HUES64 (cell line): Measurements from ENCODE around the gene TMEM132C.
"Not testable (repeated sequence)": the region's sequence is repeated elsewhere in the genome, so short reads cannot be mapped to it uniquely, and the experiment has no call there.

Experiments used
- H3K27ac ChIP-seq: 2 replicates; pipeline ENCODE4 v1.7.0; 2013; ENCODE audit warnings: low read depth, low read length, inconsistent platforms
- H3K27me3 ChIP-seq: 2 replicates; pipeline ENCODE4 v1.6.1; 2013; ENCODE audit warnings: mild to moderate bottlenecking, low read length; ENCODE audit not compliant: insufficient read depth
- H3K36me3 ChIP-seq: 2 replicates; pipeline ENCODE4 v1.6.1; 2013; ENCODE audit warnings: mild to moderate bottlenecking, low read length; ENCODE audit not compliant: insufficient read depth
- H3K4me1 ChIP-seq: 2 replicates; pipeline ENCODE4 v1.6.1; 2013; ENCODE audit warnings: mild to moderate bottlenecking, low read length, moderate library complexity; ENCODE audit not compliant: insufficient read depth
- H3K4me3 ChIP-seq: 2 replicates; pipeline ENCODE4 v1.5.1; 2013; ENCODE audit warnings: mild to moderate bottlenecking, low read length, moderate library complexity
- H3K9ac ChIP-seq: 2 replicates; pipeline ENCODE4 v1.6.1; 2013; ENCODE audit warnings: mild to moderate bottlenecking, low read depth, low read length
- H3K9me3 ChIP-seq: 2 replicates; pipeline ENCODE4 v1.6.1; 2013; ENCODE audit warnings: low read depth, low read length; ENCODE audit not compliant: insufficient read depth
- WGBS: fragments of 150-250, 120-280 bp; methylation state at CpG from one replicate; pipeline ENCODE4 v1.1.7; 2013; ENCODE audit warnings: missing lambda C conversion rate; 5-methylcytosine and 5-hydroxymethylcytosine counted together

TMEM132C gene

DNA sequence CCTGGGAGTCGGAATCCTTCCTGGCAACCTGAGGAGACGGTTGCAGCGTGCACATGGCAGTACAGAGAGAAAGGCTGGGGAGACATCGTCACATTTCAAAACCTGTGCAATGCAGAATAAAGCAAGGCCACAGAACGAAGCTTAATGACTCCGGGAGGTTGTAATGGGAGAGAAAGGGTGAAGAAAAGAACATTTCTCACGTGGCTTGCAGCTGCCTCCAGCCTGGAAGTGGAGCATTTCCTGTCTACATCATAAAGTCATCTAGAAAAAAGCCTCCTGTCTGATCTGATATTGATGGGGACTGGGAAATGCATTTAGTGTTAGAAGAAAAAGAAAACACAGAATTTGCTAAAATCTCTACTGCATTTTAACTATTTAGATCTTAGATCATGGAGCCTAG, 209.3 kb downstream of the TMEM132C start:
- H3K27me3 ChIP-seq = no peaks in the 10 kb centered on the region

GRCh38 chr12:128483526-128484255, 216.7 kb downstream of the TMEM132C start:
- no peak overlapping the region for H3K9ac ChIP-seq
- H3K27me3 ChIP-seq = no peaks in the 10 kb centered on the region; the same call in 1 of the 2 replicates
- no peaks in the 10 kb centered on the region for H3K36me3 ChIP-seq
- H3K27ac ChIP-seq = no peak overlapping the region
- WGBS = 94% methylated on average over 6 of the region's 9 CpGs
- no peak overlapping the region for H3K4me3 ChIP-seq
- H3K9me3 ChIP-seq = no peaks in the 10 kb centered on the region
- H3K4me1 ChIP-seq = no peaks in the 10 kb centered on the region

More for the DNA sequence above, 209.3 kb downstream of the TMEM132C start:
- no peak overlapping the region for H3K4me3 ChIP-seq
- WGBS = 83% methylated on average over 7 of the region's 7 CpGs
- H3K36me3 ChIP-seq = no peaks in the 10 kb centered on the region
- H3K9ac ChIP-seq = no peak overlapping the region
- H3K27ac ChIP-seq = no peak overlapping the region
- H3K4me1 ChIP-seq = peaks cover 6% of the 10 kb centered on the region
- H3K9me3 ChIP-seq = no peaks in the 10 kb centered on the region

DNA sequence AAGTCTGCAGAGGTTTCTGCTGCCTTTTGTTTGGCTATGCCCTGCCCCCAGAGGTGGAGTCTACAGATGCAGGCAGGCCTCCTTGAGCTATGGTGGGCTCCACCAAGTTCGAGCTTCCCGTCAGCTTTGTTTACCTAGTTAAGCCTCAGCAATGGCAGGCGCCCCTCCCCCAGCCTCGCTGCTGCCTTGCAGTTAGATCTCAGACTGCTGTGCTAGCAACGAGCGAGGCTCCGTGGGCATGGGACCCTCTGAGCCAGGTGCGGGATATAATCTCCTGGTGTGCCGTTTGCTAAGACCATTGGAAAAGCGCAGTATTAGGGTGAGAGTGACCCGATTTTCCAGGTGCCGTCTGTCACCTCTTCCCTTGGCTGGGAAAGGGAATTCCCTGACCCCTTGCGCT, 230.4 kb downstream of the TMEM132C start:
- H3K9me3 ChIP-seq = peaks cover 15% of the 10 kb centered on the region; the same call in 1 of the 2 replicates
- H3K9ac ChIP-seq, H3K4me3 ChIP-seq, H3K36me3 ChIP-seq, H3K4me1 ChIP-seq, H3K27me3 ChIP-seq, H3K27ac ChIP-seq: not testable (repeated sequence)
- WGBS = 97% methylated on average over 13 of the region's 13 CpGs

- H3K9me3 ChIP-seq = 0 out of 2 replicates have a peak, but pooled peaks cover 5% of the 10 kb centered on the region
- H3K36me3 ChIP-seq = no peaks in the 10 kb centered on the region
- peaks cover 11% of the 10 kb centered on the region for H3K4me1 ChIP-seq
- H3K27me3 ChIP-seq = no peaks in the 10 kb centered on the region
- H3K27ac ChIP-seq = no peak overlapping the region
- H3K9ac ChIP-seq = no peak overlapping the region
- WGBS = 93% methylated on average over 7 of the region's 7 CpGs
- H3K4me3 ChIP-seq = no peak overlapping the region
Measured at GRCh38 chr12:128507470-128507869, 240.5 kb downstream of the TMEM132C start.

- H3K4me3 ChIP-seq = no peak overlapping the region
- H3K36me3 ChIP-seq = no peaks in the 10 kb centered on the region
- H3K4me1 ChIP-seq = peaks cover 13% of the 10 kb centered on the region
- H3K27me3 ChIP-seq = no peaks in the 10 kb centered on the region
- WGBS = 63% methylated on average over 4 of the region's 4 CpGs
- no peak overlapping the region for H3K27ac ChIP-seq
- 0 out of 2 replicates have a peak, but pooled peaks cover 5% of the 10 kb centered on the region for H3K9me3 ChIP-seq
- no peak overlapping the region for H3K9ac ChIP-seq
Measured at GRCh38 chr12:128509170-128509569, 242.2 kb downstream of the TMEM132C start.

- H3K4me1 ChIP-seq = peaks cover 15% of the 10 kb centered on the region
- H3K27ac ChIP-seq = no peak overlapping the region
- no peaks in the 10 kb centered on the region for H3K9me3 ChIP-seq
- WGBS = 93% methylated on average over 8 of the region's 8 CpGs
- no peak overlapping the region for H3K4me3 ChIP-seq
- no peak overlapping the region for H3K9ac ChIP-seq
- H3K27me3 ChIP-seq = no peaks in the 10 kb centered on the region
- no peaks in the 10 kb centered on the region for H3K36me3 ChIP-seq
Measured at GRCh38 chr12:128510511-128510910, 243.5 kb downstream of the TMEM132C start.

DNA sequence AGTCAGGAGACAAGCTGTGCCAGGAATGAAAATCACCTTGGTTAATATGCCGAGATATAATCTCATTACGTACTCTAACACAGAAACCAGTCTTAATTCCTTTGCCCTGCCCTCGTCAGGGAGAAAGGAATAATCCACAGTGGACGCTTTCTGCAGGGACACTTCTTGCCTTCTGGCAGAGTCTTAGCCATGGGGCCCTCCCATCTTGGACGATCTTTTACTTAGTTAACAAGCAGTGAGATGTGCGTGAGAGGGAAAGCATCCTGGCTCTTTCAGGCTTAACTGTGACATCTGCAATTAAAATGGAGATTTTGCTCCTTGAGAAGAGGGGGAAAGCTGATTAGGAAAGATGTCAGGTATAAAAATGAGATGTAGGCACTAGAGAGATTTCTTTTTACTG, 246.4 kb downstream of the TMEM132C start:
- Histone ChIP-seq H3K9ac (no peak overlapping the region), H3K4me3 (no peak overlapping the region), H3K36me3 (no peaks in the 10 kb centered on the region), H3K4me1 (peaks cover 14% of the 10 kb centered on the region), H3K27ac (no peak overlapping the region), H3K27me3 (no peaks in the 10 kb centered on the region), H3K9me3 (no peaks in the 10 kb centered on the region)
- WGBS = 70% methylated on average over 6 of the region's 6 CpGs

GRCh38 chr12:128513831-128514230, 246.9 kb downstream of the TMEM132C start:
- 81% methylated on average over 5 of the region's 6 CpGs for WGBS

DNA sequence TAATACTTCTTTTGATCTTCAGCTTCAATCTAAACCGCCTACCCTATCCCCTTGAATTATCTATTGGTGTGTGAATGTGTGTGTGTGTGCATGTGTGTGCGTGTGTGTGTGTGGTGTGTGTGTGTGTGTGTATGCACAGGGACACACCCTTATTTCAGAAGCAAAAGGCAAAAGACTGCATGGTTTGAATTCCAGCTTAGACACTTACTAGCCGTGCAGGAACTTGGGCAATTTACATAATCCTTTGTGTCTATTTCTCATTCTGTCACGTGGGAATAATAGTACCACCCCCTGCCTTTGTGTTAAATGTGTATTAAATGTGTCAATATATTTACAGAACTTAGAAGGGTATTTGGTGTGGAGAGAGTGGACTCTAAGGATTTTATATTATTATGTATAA, 251.7 kb downstream of the TMEM132C start:
- Histone ChIP-seq H3K36me3 (no peaks in the 10 kb centered on the region), H3K9ac (no peak overlapping the region), H3K9me3 (peaks cover 9% of the 10 kb centered on the region; the same call in 1 of the 2 replicates), H3K27ac (no peak overlapping the region), H3K4me1 (peaks cover 4% of the 10 kb centered on the region; the same call in 1 of the 2 replicates), H3K4me3 (no peak overlapping the region), H3K27me3 (no peaks in the 10 kb centered on the region)
- WGBS = 88% methylated on average over 2 of the region's 4 CpGs

More at GRCh38 chr12:128513831-128514230, 246.9 kb downstream of the TMEM132C start:
- peaks cover 10% of the 10 kb centered on the region for H3K4me1 ChIP-seq
- H3K27ac ChIP-seq = no peak overlapping the region
- H3K27me3 ChIP-seq = no peaks in the 10 kb centered on the region
- no peak overlapping the region for H3K4me3 ChIP-seq
- H3K36me3 ChIP-seq = no peaks in the 10 kb centered on the region
- H3K9me3 ChIP-seq = no peaks in the 10 kb centered on the region
- H3K9ac ChIP-seq = no peak overlapping the region

GRCh38 chr12:128519426-128519825, 252.5 kb downstream of the TMEM132C start:
- H3K4me3 ChIP-seq = no peak overlapping the region
- no peaks in the 10 kb centered on the region for H3K36me3 ChIP-seq
- H3K4me1 ChIP-seq = no peaks in the 10 kb centered on the region
- peaks cover 9% of the 10 kb centered on the region; the same call in 1 of the 2 replicates for H3K9me3 ChIP-seq
- H3K27me3 ChIP-seq = no peaks in the 10 kb centered on the region
- 89% methylated on average over 3 of the region's 3 CpGs for WGBS
- no peak overlapping the region for H3K9ac ChIP-seq
- no peak overlapping the region for H3K27ac ChIP-seq

DNA sequence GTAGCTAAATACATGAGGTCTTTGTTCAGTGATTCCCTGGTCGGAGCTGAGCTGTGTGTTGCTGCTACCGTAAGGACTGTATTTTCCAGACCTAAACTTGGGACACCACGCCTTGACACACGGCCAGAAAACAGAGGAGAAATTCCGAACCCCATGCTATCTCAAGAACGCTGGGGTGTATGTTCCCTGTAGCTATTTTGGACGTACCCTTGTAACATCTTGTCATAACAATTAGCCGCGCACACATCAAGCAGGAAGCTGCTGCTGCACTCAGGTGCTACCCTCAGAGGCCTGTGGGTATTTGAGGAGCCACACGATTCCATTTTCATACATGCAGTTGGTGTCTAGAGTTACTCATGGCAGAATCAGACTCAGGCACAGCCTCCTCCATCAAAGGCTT, 255.0 kb downstream of the TMEM132C start:
- H3K9me3 ChIP-seq = peaks cover 9% of the 10 kb centered on the region; the same call in 1 of the 2 replicates
- whole genome bisulfite sequencing = 97% methylated on average over 10 of the region's 10 CpGs
- H3K4me3 ChIP-seq = no peak overlapping the region
- H3K27ac ChIP-seq = no peak overlapping the region
- H3K27me3 ChIP-seq = no peaks in the 10 kb centered on the region
- no peaks in the 10 kb centered on the region for H3K4me1 ChIP-seq
- H3K36me3 ChIP-seq = no peaks in the 10 kb centered on the region
- H3K9ac ChIP-seq = no peak overlapping the region
